ENCODE results near the gene GUCY1A1. TPM values are rescaled to one million over a fixed set of nuclear protein-coding genes. Genes with fewer than 3 reads are reported as not detected.

The GUCY1A1 gene
- total and polyA plus RNA-seq, 2 of the 4 experiments (the other 2 are of a cell fraction): 0.19 to 0.54 TPM

DNA sequence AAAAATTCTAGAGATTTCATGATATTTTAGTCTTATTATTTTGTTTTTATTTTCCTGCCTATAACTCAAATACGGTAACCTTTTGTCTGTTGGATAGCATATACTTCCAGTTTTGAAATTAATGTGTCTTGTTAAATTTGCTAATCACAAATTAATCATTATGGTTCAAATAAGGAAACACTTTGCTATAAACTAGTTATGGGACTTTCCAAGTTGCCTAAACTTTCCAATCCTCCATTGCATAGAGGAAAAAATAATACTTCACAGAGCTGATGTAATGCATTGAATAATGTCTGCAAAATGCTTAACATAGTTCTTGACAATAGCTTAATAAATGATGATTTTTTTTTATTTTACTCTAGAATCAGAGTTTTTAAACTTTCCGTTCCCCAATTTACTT, 96.9 kb downstream of the GUCY1A1 start:
- H3K18ac ChIP-seq (ENCODE audit: low read depth, low read length): no peak overlapping the region
- CTCF ChIA-PET: no interaction called here
- H3K4ac ChIP-seq (ENCODE audit: low read depth, low read length): no peak overlapping the region
- H3K14ac ChIP-seq (replicated peaks; ENCODE audit: low read depth, low read length): no peak overlapping the region
- H3K23ac ChIP-seq (ENCODE audit: low read depth, low read length): no peak overlapping the region
- H4K91ac ChIP-seq (ENCODE audit: insufficient read depth, low read depth, low read length): no peak overlapping the region
- no peaks in the 10 kb centered on the region for H4K20me1 ChIP-seq (ENCODE audit: insufficient read depth, low read length)
- no peak overlapping the region for H2AK5ac ChIP-seq (ENCODE audit: low read depth, low read length)
- no peak overlapping the region for H3K56ac ChIP-seq (ENCODE audit: extremely low read depth, insufficient read depth, low read length)
- H2BK15ac ChIP-seq (ENCODE audit: low read depth, low read length): no peak overlapping the region
- no peak overlapping the region for H2AK9ac ChIP-seq (replicated peaks; ENCODE audit: low read depth, low read length, poor library complexity)
- H3K9me1 ChIP-seq (ENCODE audit: insufficient read depth, low read length): no peaks in the 10 kb centered on the region
- dilution Hi-C loops (cut with HindIII; ENCODE audit: low sequenced_read_pairs, unreplicated experiment) (no loop called here), in situ Hi-C loops (cut with MboI; ENCODE audit: low sequenced_read_pairs) (no loop called here), intact Hi-C loops (cut with micrococcal nuclease) (no loop called here)
- H2BK5ac ChIP-seq (ENCODE audit: low read depth, low read length, poor library complexity, severe bottlenecking): no peak overlapping the region
- H3K4me3 ChIP-seq (ENCODE audit: insufficient read depth, low read depth, low read length): no peak overlapping the region
- no peak overlapping the region for H3K4me2 ChIP-seq (ENCODE audit: low read depth, low read length)
- no peak for DNase-seq
- no peak overlapping the region for H2BK20ac ChIP-seq (ENCODE audit: low read depth, low read length)
- TF ChIP-seq, protein P1, sequence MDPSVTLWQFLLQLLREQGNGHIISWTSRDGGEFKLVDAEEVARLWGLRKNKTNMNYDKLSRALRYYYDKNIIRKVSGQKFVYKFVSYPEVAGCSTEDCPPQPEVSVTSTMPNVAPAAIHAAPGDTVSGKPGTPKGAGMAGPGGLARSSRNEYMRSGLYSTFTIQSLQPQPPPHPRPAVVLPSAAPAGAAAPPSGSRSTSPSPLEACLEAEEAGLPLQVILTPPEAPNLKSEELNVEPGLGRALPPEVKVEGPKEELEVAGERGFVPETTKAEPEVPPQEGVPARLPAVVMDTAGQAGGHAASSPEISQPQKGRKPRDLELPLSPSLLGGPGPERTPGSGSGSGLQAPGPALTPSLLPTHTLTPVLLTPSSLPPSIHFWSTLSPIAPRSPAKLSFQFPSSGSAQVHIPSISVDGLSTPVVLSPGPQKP (IDR thresholded peaks at IDR 0.05; ENCODE audit: borderline replicate concordance, low read depth, low read length): no peak
- TF ChIP-seq MAZ (IDR thresholded peaks at IDR 0.05; ENCODE audit: borderline replicate concordance, low read depth, low read length) (no peak), BHLHE40 (IDR thresholded peaks at IDR 0.05; ENCODE audit: low read depth, low read length) (no peak), CEBPB (IDR thresholded peaks at IDR 0.05; ENCODE audit: low read depth, low read length) (no peak), MXI1 (IDR thresholded peaks at IDR 0.05; ENCODE audit: borderline replicate concordance, low read depth, low read length) (no peak), CHD1 (IDR thresholded peaks at IDR 0.05; ENCODE audit: low read depth, low read length) (no peak), MAFK (IDR thresholded peaks at IDR 0.05; ENCODE audit: low read depth, low read length) (no peak), RAD21 (IDR thresholded peaks at IDR 0.05; ENCODE audit: low read length) (no peak), FOS (IDR thresholded peaks at IDR 0.05; ENCODE audit: low read depth, low read length) (no peak), RCOR1 (IDR thresholded peaks at IDR 0.05; ENCODE audit: insufficient replicate concordance, low read length) (no peak), SMC3 (IDR thresholded peaks at IDR 0.05; ENCODE audit: low read depth, low read length) (no peak)
- TF ChIP-seq, protein P2, sequence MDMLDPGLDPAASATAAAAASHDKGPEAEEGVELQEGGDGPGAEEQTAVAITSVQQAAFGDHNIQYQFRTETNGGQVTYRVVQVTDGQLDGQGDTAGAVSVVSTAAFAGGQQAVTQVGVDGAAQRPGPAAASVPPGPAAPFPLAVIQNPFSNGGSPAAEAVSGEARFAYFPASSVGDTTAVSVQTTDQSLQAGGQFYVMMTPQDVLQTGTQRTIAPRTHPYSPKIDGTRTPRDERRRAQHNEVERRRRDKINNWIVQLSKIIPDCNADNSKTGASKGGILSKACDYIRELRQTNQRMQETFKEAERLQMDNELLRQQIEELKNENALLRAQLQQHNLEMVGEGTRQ (IDR thresholded peaks at IDR 0.05; ENCODE audit: low read depth, low read length): no peak
- TF ChIP-seq, protein P3, sequence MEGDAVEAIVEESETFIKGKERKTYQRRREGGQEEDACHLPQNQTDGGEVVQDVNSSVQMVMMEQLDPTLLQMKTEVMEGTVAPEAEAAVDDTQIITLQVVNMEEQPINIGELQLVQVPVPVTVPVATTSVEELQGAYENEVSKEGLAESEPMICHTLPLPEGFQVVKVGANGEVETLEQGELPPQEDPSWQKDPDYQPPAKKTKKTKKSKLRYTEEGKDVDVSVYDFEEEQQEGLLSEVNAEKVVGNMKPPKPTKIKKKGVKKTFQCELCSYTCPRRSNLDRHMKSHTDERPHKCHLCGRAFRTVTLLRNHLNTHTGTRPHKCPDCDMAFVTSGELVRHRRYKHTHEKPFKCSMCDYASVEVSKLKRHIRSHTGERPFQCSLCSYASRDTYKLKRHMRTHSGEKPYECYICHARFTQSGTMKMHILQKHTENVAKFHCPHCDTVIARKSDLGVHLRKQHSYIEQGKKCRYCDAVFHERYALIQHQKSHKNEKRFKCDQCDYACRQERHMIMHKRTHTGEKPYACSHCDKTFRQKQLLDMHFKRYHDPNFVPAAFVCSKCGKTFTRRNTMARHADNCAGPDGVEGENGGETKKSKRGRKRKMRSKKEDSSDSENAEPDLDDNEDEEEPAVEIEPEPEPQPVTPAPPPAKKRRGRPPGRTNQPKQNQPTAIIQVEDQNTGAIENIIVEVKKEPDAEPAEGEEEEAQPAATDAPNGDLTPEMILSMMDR (conservative IDR thresholded peaks at IDR 0.05; ENCODE audit: low read depth, low read length): no peak
- no peak overlapping the region for H3K9ac ChIP-seq (ENCODE audit: low read depth, low read length)
- H4K8ac ChIP-seq (ENCODE audit: low read depth in 2 of 2, low read length in 2 of 2): no peak overlapping the region
- no peak for ATAC-seq (ENCODE audit: low read depth)
- H3K27me3 ChIP-seq (ENCODE audit: control insufficient read depth, insufficient read depth, low read length): no peaks in the 10 kb centered on the region
- WGBS, 2 experiments (ENCODE audit: extremely low coverage in 2 of 2, insufficient read length in 1 of 2): no CpG with 5 or more reads among the region's 2 CpGs
- no peak overlapping the region for H2BK120ac ChIP-seq (ENCODE audit: low read depth, low read length)
- POLR2A ChIA-PET (ENCODE audit: unreplicated experiment): no interaction called here
- H3K27ac ChIP-seq (ENCODE audit: insufficient read depth, low read length): no peak overlapping the region
- peaks cover 5% of the 10 kb centered on the region; the same call in 1 of the 2 replicates for H3K4me1 ChIP-seq (ENCODE audit: control insufficient read depth, insufficient read depth, low read length)
- BruUV-seq (replicated peaks): no TSS peak
- no peak overlapping the region for H2AFZ ChIP-seq (replicated peaks; ENCODE audit: low read length, poor library complexity)
- no peaks in the 10 kb centered on the region for H3K79me1 ChIP-seq (ENCODE audit: low read depth in 1 of 2, low read length in 2 of 2)
- no peaks in the 10 kb centered on the region; the same call in 1 of the 2 replicates for H3K36me3 ChIP-seq (ENCODE audit: control insufficient read depth, insufficient read depth, low read length)
- no peaks in the 10 kb centered on the region for H3K9me3 ChIP-seq (ENCODE audit: control insufficient read depth, insufficient read depth, low read length)
- H4K5ac ChIP-seq (ENCODE audit: low read depth, low read length): no peak overlapping the region
